ENCODE data around the gene GID8. TPM values are rescaled to one million over a fixed set of nuclear protein-coding genes. Genes with fewer than 3 reads are reported as not detected.

The GID8 gene
- total and polyA plus RNA-seq, 2 of the 13 experiments (the other 11 are each of a cell fraction or from before 2014, with no cell fraction given) = 39.6 to 59.8 TPM

DNA sequence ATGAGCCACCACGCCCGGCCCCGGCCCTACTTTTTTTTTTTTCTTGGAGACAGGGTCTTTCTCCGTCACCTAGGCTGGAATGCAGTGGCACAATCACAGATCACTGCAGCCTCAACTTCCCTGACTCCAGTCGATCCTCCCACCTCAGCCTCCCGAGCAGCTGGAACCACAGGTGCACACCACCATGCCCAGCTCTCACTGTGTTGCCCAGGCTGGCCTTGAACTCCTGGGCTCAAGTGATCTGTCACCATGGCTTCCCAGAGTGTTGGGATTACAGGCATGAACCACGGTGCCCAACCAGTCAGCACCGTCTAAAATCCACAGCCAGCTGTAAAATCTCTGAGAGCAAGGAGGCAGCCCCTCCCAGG, 32.0 kb downstream of the GID8 start (continued):
- TF ChIP-seq, protein P1, sequence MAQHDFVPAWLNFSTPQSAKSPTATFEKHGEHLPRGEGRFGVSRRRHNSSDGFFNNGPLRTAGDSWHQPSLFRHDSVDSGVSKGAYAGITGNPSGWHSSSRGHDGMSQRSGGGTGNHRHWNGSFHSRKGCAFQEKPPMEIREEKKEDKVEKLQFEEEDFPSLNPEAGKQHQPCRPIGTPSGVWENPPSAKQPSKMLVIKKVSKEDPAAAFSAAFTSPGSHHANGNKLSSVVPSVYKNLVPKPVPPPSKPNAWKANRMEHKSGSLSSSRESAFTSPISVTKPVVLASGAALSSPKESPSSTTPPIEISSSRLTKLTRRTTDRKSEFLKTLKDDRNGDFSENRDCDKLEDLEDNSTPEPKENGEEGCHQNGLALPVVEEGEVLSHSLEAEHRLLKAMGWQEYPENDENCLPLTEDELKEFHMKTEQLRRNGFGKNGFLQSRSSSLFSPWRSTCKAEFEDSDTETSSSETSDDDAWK (CRISPR knock-in tag; IDR thresholded peaks at IDR 0.05) = no peak
- TF ChIP-seq SP1 (IDR thresholded peaks at IDR 0.05) (no peak), SP1 (CRISPR knock-in tag; IDR thresholded peaks at IDR 0.05) (no peak), TCF7L2 (IDR thresholded peaks at IDR 0.05; ENCODE audit: low read depth, low read length) (no peak), ZNF121 (CRISPR knock-in tag; IDR thresholded peaks at IDR 0.05) (peak; percentile 81), ZNF441 (CRISPR knock-in tag; IDR thresholded peaks at IDR 0.05; ENCODE audit: borderline replicate concordance) (no peak), EP300 (IDR thresholded peaks at IDR 0.05; ENCODE audit: low read depth in 2 of 2, low read length in 2 of 2) (no peak), EP300 (CRISPR knock-in tag; IDR thresholded peaks at IDR 0.05; ENCODE audit: borderline replicate concordance) (no peak), GZF1 (CRISPR knock-in tag; IDR thresholded peaks at IDR 0.05) (no peak), ZFX (CRISPR knock-in tag; IDR thresholded peaks at IDR 0.05; ENCODE audit: low read depth) (no peak), TEAD3 (CRISPR knock-in tag; optimal IDR thresholded peaks at IDR 0.05; ENCODE audit: borderline replicate concordance) (peak; percentile 23), SMYD3 (CRISPR knock-in tag; IDR thresholded peaks at IDR 0.05) (no peak), MTA1 (CRISPR knock-in tag; IDR thresholded peaks at IDR 0.05; ENCODE audit: borderline replicate concordance) (peak; percentile 13; the same call in 1 of the 2 replicates), BCL6 (CRISPR knock-in tag; IDR thresholded peaks at IDR 0.05) (0 out of 2 replicates have a peak, but pooled peaks have one; percentile 4), ZNF75D (CRISPR knock-in tag; IDR thresholded peaks at IDR 0.05; ENCODE audit: borderline replicate concordance) (no peak), ZNF720 (CRISPR knock-in tag; IDR thresholded peaks at IDR 0.05) (no peak), MBNL3 (CRISPR knock-in tag; conservative IDR thresholded peaks at IDR 0.05) (no peak), ZNF224 (CRISPR knock-in tag; IDR thresholded peaks at IDR 0.05) (0 out of 2 replicates have a peak, but pooled peaks have one; percentile 28), MIER2 (CRISPR knock-in tag; IDR thresholded peaks at IDR 0.05) (no peak), KDM3A (CRISPR knock-in tag; IDR thresholded peaks at IDR 0.05; ENCODE audit: low read depth) (no peak)
- TF ChIP-seq, protein P2, sequence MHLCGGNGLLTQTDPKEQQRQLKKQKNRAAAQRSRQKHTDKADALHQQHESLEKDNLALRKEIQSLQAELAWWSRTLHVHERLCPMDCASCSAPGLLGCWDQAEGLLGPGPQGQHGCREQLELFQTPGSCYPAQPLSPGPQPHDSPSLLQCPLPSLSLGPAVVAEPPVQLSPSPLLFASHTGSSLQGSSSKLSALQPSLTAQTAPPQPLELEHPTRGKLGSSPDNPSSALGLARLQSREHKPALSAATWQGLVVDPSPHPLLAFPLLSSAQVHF (CRISPR knock-in tag; IDR thresholded peaks at IDR 0.05) = no peak
- TF ChIP-seq, protein P3, sequence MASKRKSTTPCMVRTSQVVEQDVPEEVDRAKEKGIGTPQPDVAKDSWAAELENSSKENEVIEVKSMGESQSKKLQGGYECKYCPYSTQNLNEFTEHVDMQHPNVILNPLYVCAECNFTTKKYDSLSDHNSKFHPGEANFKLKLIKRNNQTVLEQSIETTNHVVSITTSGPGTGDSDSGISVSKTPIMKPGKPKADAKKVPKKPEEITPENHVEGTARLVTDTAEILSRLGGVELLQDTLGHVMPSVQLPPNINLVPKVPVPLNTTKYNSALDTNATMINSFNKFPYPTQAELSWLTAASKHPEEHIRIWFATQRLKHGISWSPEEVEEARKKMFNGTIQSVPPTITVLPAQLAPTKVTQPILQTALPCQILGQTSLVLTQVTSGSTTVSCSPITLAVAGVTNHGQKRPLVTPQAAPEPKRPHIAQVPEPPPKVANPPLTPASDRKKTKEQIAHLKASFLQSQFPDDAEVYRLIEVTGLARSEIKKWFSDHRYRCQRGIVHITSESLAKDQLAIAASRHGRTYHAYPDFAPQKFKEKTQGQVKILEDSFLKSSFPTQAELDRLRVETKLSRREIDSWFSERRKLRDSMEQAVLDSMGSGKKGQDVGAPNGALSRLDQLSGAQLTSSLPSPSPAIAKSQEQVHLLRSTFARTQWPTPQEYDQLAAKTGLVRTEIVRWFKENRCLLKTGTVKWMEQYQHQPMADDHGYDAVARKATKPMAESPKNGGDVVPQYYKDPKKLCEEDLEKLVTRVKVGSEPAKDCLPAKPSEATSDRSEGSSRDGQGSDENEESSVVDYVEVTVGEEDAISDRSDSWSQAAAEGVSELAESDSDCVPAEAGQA (IDR thresholded peaks at IDR 0.05; ENCODE audit: low read depth) = no peak
- TF ChIP-seq, protein P3 (CRISPR knock-in tag; IDR thresholded peaks at IDR 0.05; ENCODE audit: borderline replicate concordance) = no peak
- TF ChIP-seq, protein P4, sequence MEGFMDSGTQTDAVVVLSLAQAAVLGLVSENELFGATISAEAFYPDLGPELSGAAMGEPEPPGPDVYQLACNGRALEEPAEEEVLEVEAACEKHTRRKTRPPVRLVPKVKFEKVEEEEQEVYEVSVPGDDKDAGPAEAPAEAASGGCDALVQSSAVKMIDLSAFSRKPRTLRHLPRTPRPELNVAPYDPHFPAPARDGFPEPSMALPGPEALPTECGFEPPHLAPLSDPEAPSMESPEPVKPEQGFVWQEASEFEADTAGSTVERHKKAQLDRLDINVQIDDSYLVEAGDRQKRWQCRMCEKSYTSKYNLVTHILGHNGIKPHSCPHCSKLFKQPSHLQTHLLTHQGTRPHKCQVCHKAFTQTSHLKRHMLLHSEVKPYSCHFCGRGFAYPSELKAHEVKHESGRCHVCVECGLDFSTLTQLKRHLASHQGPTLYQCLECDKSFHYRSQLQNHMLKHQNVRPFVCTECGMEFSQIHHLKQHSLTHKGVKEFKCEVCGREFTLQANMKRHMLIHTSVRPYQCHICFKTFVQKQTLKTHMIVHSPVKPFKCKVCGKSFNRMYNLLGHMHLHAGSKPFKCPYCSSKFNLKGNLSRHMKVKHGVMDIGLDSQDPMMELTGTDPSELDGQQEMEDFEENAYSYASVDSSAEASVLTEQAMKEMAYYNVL (CRISPR knock-in tag; IDR thresholded peaks at IDR 0.05; ENCODE audit: borderline replicate concordance) = peak; percentile 5; the same call in 1 of the 2 replicates
